ENCODE results near the gene ACBD6. TPM values are rescaled to one million over a fixed set of nuclear protein-coding genes. Genes with fewer than 3 reads are reported as not detected.

Gene ACBD6
- total RNA-seq, 1 donor from 2014 or later = 73.2 TPM

DNA sequence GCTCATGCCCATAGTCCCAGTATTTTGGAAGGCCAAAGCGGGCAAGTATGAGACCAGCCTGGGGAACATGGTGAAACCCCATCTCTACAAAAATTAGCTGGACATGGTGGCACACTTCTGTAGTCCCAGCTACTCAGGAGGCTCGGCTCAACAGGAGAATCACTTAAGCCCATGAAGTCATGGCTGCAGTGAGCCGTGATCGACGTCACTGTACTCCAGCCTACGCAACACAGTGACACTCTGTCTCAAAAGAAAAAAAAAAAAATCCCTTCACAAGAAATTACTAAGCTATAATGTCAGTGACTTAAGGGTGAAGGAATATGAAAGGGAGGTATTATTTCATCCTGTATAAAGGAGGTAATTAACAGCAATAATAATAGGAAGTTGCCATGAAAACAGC is 99.8 kb downstream of the ACBD6 start:
- no peaks in the 10 kb centered on the region for H3K36me3 ChIP-seq (ENCODE audit: control insufficient read depth, insufficient read depth, low read length)
- TF ChIP-seq, protein P1, sequence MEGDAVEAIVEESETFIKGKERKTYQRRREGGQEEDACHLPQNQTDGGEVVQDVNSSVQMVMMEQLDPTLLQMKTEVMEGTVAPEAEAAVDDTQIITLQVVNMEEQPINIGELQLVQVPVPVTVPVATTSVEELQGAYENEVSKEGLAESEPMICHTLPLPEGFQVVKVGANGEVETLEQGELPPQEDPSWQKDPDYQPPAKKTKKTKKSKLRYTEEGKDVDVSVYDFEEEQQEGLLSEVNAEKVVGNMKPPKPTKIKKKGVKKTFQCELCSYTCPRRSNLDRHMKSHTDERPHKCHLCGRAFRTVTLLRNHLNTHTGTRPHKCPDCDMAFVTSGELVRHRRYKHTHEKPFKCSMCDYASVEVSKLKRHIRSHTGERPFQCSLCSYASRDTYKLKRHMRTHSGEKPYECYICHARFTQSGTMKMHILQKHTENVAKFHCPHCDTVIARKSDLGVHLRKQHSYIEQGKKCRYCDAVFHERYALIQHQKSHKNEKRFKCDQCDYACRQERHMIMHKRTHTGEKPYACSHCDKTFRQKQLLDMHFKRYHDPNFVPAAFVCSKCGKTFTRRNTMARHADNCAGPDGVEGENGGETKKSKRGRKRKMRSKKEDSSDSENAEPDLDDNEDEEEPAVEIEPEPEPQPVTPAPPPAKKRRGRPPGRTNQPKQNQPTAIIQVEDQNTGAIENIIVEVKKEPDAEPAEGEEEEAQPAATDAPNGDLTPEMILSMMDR (IDR thresholded peaks at IDR 0.05; ENCODE audit: insufficient read depth, low read length, poor library complexity, severe bottlenecking) = no peak
- no peaks in the 10 kb centered on the region for H3K27me3 ChIP-seq (ENCODE audit: control insufficient read depth, insufficient read depth, low read length)
- H3K4me3 ChIP-seq (ENCODE audit: low read depth, low read length) = no peak overlapping the region
- DNase-seq (ENCODE audit: low read depth) = no peak

DNA sequence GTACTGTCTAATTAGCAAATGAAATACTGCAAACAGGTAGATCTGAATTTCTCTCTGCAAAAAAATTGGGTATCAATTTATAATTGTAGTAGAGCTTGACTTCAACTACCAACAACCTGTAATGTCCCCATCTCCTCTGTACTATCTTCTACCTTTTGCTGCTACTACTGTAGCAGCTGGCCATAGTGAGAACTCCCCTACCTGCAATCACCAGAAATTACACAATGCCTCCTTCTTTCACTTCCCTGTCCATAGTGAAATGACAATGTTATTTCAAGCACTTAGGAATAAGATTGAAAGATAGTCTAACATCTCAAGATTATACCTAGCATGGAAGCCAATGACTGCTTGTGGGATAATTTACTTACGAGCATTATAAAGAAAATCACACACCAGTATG is 100.4 kb downstream of the ACBD6 start:
- TF ChIP-seq, protein P1 (IDR thresholded peaks at IDR 0.05; ENCODE audit: insufficient read depth, low read length, poor library complexity, severe bottlenecking) = no peak
- Histone ChIP-seq H3K27me3 (ENCODE audit: control insufficient read depth, insufficient read depth, low read length) (no peaks in the 10 kb centered on the region), H3K4me3 (ENCODE audit: low read depth, low read length) (no peak overlapping the region), H3K36me3 (ENCODE audit: control insufficient read depth, insufficient read depth, low read length) (no peaks in the 10 kb centered on the region)
- no peak for DNase-seq (ENCODE audit: low read depth)

DNA sequence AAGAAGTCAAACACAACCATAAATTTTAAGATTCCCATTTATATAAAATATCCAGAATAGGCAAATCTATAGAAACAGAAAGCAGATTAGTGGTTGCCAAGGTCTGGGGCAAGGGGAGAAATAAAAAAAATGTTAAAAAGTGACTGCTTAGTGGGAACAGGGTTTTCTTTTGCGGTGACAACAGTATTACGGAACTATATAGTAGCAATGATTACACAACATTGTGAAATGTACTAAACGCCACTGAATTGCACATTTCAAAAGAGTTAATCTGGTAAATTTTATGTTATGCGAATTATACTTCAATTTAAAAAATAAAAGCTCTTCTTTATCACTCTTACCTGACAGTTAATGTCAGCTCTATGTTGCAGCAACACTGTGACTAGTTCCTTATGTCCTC is 105.2 kb downstream of the ACBD6 start:
- TF ChIP-seq, protein P1 (IDR thresholded peaks at IDR 0.05; ENCODE audit: insufficient read depth, low read length, poor library complexity, severe bottlenecking) = no peak
- no peaks in the 10 kb centered on the region for H3K36me3 ChIP-seq (ENCODE audit: control insufficient read depth, insufficient read depth, low read length)
- DNase-seq (ENCODE audit: low read depth) = no peak
- no peaks in the 10 kb centered on the region for H3K27me3 ChIP-seq (ENCODE audit: control insufficient read depth, insufficient read depth, low read length)
- no peak overlapping the region for H3K4me3 ChIP-seq (ENCODE audit: low read depth, low read length)

DNA sequence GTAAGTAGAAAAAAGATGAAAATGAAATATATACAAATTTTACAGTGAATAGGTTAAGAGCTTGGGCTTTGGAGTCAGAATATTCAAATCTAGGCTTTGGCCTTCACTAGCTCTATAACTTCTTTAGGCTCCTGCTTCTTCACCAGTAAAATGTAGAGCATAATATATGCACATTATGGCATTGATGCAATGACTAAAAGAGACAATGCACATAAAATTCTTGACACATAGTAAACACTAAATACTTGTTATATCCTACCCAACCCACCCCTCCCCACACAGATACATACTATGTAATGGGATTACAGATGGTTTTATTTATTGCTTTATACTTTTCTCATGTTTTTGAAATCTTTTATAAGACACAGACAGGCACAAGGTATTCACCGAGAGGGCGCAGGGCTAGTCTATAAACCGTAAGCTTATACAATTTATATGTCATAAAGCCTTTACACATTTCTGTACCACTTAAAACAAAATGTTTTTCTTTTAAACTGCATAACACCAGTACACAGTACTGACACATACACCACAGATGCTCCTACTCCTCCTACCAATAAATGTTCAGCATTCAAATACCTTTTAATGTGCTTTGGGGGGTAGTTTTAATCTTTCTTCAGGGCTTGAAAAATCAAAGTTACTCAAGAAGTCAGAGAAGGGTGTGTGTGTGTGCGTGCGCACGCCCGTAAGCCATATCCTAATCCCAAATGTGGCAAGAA is 109.8 kb downstream of the ACBD6 start:
- TF ChIP-seq, protein P1 (IDR thresholded peaks at IDR 0.05; ENCODE audit: insufficient read depth, low read length, poor library complexity, severe bottlenecking) = no peak
- Histone ChIP-seq H3K27me3 (ENCODE audit: control insufficient read depth, insufficient read depth, low read length) (no peaks in the 10 kb centered on the region), H3K36me3 (ENCODE audit: control insufficient read depth, insufficient read depth, low read length) (no peaks in the 10 kb centered on the region), H3K4me3 (ENCODE audit: low read depth, low read length) (no peak overlapping the region)
- DNase-seq (ENCODE audit: low read depth) = no peak

DNA sequence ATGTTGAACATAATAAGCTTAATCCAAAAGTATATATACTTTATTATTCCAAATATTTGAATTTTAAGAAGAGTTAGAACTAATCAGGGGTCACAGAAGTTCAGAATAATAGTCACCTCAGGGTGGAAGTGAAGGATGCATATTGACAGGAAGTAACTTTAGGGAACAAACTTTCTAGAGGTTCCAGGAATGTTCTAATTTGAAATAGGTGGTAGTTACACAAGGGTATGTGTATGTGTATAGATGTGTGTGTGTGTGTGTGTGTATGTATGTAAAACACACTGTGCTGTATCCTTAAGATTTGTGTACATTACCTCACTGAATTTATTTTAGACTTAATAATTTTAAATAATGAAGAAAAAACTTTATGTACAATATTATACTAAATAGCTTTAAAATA is 110.4 kb downstream of the ACBD6 start:
- Histone ChIP-seq H3K27me3 (ENCODE audit: control insufficient read depth, insufficient read depth, low read length) (no peaks in the 10 kb centered on the region), H3K4me3 (ENCODE audit: low read depth, low read length) (no peak overlapping the region), H3K36me3 (ENCODE audit: control insufficient read depth, insufficient read depth, low read length) (no peaks in the 10 kb centered on the region)
- TF ChIP-seq, protein P1 (IDR thresholded peaks at IDR 0.05; ENCODE audit: insufficient read depth, low read length, poor library complexity, severe bottlenecking) = no peak
- DNase-seq (ENCODE audit: low read depth) = no peak

DNA sequence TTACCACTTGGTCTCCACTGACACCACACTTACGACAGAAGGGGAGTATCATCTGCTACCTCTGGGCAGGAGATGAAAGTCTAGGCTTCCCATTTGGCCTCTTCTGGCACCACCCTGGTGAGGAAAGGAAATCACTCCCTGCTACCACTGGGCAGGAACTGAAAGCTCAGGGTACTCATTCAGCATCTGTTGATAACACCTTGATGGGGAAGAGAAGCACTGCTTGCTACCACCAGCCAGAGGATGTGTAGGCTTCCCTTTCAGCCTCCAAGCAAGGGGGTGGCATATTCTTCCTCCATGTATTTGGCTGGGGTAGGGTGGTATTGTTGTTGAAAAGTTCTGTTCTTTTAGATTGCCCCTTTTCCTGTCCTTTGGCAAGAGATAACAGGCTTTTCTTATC is 115.0 kb downstream of the ACBD6 start:
- Histone ChIP-seq H3K4me3 (ENCODE audit: low read depth, low read length) (no peak overlapping the region), H3K36me3 (ENCODE audit: control insufficient read depth, insufficient read depth, low read length) (no peaks in the 10 kb centered on the region), H3K27me3 (ENCODE audit: control insufficient read depth, insufficient read depth, low read length) (no peaks in the 10 kb centered on the region)
- TF ChIP-seq, protein P1 (IDR thresholded peaks at IDR 0.05; ENCODE audit: insufficient read depth, low read length, poor library complexity, severe bottlenecking) = no peak
- DNase-seq (ENCODE audit: low read depth) = no peak
